ENCODE data around the gene PPP1R9B.
A peak's percentile ranks its signal among the peaks of the same experiment; 100 is the strongest.

PPP1R9B gene

DNA sequence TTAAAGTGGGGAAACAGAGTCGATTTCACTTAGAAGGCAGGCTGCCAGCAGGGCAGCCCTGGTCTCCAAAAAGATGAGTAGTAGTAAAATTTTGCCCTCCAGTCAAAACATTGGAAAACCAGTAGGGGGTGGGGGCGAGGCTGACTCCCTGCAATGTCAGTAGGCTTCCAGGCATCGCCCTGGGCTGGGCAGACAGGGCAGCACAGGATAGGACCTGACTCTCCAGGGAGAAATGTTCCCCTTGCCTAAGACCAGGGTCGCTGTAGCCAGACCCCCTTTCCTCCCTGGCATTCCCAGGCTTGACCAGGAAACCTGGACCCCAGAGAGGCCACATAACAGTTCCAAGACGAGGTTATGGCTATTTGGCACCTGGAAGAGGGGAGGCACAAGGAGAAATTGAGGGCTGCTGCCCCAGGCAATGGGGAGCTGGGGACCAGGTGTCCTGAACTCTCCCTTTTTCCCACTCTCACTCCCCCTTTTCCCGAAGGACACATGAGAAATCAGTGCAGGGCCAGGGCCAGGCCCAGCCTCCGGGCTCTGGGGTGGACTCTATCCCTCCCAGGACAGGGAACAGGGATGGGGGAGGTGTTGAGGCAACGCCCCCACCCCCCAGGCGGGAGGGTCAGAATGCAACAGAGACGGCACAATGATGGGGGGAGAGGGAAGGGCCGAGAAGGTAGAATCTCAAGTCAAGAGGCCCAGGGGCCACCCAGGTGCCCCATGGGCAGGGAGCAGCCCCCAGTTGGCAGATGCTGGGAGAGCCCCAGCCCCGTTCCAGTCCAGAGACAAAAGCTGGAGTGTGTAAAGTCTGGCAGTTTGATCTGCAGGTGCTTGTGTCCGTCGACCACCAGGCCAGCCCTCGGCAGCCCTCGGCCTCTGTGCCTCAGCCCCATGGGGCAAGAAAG, 16.0 kb downstream of the PPP1R9B start:
- TF ChIP-seq CTCF (IDR thresholded peaks at IDR 0.05; ENCODE audit: low read depth, low read length) = no peak
- DNase-seq (ENCODE audit: low read depth in 2 of 2) = no peak
- no peak overlapping the region for H3K4me3 ChIP-seq (replicated peaks in 1 of 2; ENCODE audit: low read depth in 2 of 2, low read length in 2 of 2)

DNA sequence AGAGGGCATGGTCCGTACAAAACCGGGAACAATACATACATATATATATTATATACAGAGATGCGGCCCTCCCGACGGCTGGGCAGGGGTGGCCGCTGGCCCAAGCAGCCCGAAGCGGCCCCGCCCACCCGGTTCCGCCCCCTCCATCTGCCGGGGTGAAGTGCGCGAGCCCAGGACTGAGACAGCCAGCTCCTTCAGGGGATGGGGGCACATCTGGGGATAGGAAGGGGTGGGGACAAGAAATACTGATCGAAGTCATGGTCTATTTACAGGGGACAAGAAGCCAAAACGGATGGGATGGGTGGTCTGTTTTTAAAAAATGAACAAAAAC, 16.7 kb downstream of the PPP1R9B start:
- H3K4me3 ChIP-seq (replicated peaks in 1 of 2; ENCODE audit: low read depth in 2 of 2, low read length in 2 of 2) = no peak overlapping the region
- no peak for DNase-seq (ENCODE audit: low read depth in 2 of 2)
- no peak for TF ChIP-seq CTCF (IDR thresholded peaks at IDR 0.05; ENCODE audit: low read depth, low read length)

GRCh38 chr17:50133028-50133768, 17.3 kb downstream of the PPP1R9B start:
- peak; percentile 45 to 48 for DNase-seq (ENCODE audit: low read depth in 2 of 2)
- H3K4me3 ChIP-seq (replicated peaks in 1 of 2; ENCODE audit: low read depth in 2 of 2, low read length in 2 of 2) = no peak overlapping the region
- no peak for TF ChIP-seq CTCF (IDR thresholded peaks at IDR 0.05; ENCODE audit: low read depth, low read length)

DNA sequence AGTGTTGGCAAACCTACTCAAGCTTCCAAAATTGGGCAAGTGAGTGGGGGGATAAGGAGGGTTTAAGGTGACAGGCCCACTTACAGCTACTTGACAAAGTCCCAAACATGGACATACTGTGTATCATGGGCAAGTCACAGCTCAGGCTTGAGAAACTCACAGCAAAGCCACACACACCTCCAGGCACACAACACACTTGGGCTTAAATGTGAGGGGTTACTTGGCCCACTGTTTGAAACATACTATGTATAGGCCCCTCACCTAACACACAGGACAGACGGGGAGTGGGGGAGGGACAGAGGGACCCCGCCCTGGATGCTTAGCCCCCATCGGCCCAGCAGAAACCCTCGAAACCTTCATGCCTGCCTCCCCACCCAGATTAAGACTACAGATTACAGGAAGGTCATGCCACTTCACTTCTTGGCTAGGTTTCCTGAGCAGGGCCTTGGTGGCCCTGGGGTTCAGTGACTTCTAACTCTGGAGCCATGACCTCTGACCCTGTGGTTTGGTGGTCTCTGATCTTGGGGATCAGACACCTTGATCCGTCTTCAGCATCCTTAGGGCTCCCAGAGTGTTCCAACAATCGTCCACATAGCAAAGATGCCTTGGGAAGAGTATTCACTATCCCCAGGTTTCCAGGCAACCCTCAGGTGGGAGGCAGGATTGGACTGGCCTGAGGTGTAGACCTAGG, 18.2 kb downstream of the PPP1R9B start:
- no peak for DNase-seq (ENCODE audit: low read depth in 2 of 2)
- H3K4me3 ChIP-seq (replicated peaks in 1 of 2; ENCODE audit: low read depth in 2 of 2, low read length in 2 of 2) = no peak overlapping the region
- TF ChIP-seq CTCF (IDR thresholded peaks at IDR 0.05; ENCODE audit: low read depth, low read length) = no peak

DNA sequence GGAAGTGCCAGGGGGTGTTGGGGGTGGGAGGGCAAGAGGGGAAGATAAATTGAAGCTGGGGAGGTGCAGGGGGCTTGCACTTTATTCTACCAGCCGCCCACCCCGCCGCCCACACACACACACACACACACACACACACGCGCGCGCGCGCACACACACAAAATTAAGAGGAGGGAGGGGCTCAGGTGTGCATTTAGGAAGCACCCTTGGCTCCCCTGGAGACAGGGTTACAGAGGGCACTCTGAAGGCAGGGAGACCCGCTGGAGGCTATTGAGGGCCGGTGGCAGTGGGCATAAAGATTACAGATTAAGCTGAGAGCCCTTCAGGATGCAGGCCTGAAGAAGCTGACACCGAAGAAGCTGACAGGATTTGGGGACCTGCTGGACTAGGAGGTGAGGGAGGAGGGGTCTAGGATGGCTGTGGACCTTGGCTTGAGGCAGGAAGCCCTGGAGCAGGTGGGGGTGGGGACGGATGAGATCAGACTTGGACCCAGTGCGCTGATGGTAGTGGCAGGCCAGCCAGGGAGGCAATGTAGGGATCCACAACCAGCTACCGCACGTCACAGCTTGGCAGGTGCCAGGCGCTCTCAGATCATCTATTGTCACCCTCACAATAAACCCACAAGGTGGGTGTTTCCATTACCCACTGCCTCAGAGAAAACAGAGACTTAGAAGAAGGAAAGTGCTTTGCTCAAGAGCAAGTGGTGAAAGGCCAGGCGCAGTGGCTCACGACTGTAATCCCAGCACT, 19.7 kb downstream of the PPP1R9B start:
- no peak for TF ChIP-seq CTCF (IDR thresholded peaks at IDR 0.05; ENCODE audit: low read depth, low read length)
- no peak for DNase-seq (ENCODE audit: low read depth in 2 of 2)
- peak overlapping the region in 1 of 2 donors; percentile 60 for H3K4me3 ChIP-seq (replicated peaks in 1 of 2; ENCODE audit: low read depth in 2 of 2, low read length in 2 of 2)
